MCF 10A (cell line): ENCODE data around the gene TEAD1. TPM values are rescaled to one million over a fixed set of nuclear protein-coding genes. Genes with fewer than 3 reads are reported as not detected.

ENCODE experiments used
- BruUV-seq: library from RNA; stranded (reverse); fragments of 400-500 nt; replicated peaks from 2 replicates; lab custom pipeline; 2021; lab: Mats Ljungman, UMichigan
- CTCF ChIA-PET: fragments of 300-600 bp; sonication (Branson Sonifier 250); formaldehyde crosslinking; extraction: SDS; loops from one replicate; lab custom pipeline; 2021; ENCODE audit warnings: antibody characterized with exemption, inconsistent platforms; lab: Yijun Ruan, JAX
- POLR2A ChIA-PET: fragments of 300-600, 350-650 bp; sonication (Branson Sonifier 250); formaldehyde crosslinking; extraction: SDS; loops from one replicate; lab custom pipeline; 2020; ENCODE audit warnings: antibody characterized with exemption, inconsistent platforms; lab: Yijun Ruan, JAX
- DNase-seq: peaks from one replicate; pipeline ENCODE4 v3.0.0-alpha.2; 2018; ENCODE audit not compliant: unreplicated experiment
- H3K27ac Mint-ChIP-seq: one replicate; pipeline ENCODE4 v1.8.0; 2022; ENCODE audit warnings: mild to moderate bottlenecking, low read depth, mixed read lengths; ENCODE audit not compliant: unreplicated experiment
- H3K27me3 Mint-ChIP-seq: one replicate; pipeline ENCODE4 v1.8.0; 2022; ENCODE audit warnings: mixed read lengths; ENCODE audit not compliant: insufficient read depth, unreplicated experiment
- H3K36me3 Mint-ChIP-seq: one replicate; pipeline ENCODE4 v1.8.0; 2022; ENCODE audit warnings: mild to moderate bottlenecking, moderate library complexity, mixed read lengths; ENCODE audit not compliant: insufficient read depth, unreplicated experiment
- H3K4me1 Mint-ChIP-seq: one replicate; pipeline ENCODE4 v1.8.0; 2022; ENCODE audit warnings: mixed read lengths; ENCODE audit not compliant: insufficient read depth, unreplicated experiment
- H3K4me3 Mint-ChIP-seq: one replicate; pipeline ENCODE4 v1.8.0; 2022; ENCODE audit warnings: mild to moderate bottlenecking, moderate library complexity, mixed read lengths; ENCODE audit not compliant: unreplicated experiment
- H3K9me3 Mint-ChIP-seq: one replicate; pipeline ENCODE4 v1.8.0; 2022; ENCODE audit warnings: mixed read lengths; ENCODE audit not compliant: unreplicated experiment
- CTCF ChIP-seq: fragments of 200-600 bp; IDR thresholded peaks from one replicate; pipeline ENCODE4 v1.8.0; 2022; ENCODE audit warnings: antibody characterized with exemption, mild to moderate bottlenecking; ENCODE audit not compliant: unreplicated experiment
- intact Hi-C: fragments of 100-400 bp; cut with micrococcal nuclease; formaldehyde crosslinking; loops from 2 replicates; pipeline ENCODE4 v1.14.1; 2022
- total RNA-seq: library from RNA; stranded (reverse); gene quantifications from 2 replicates; pipeline ENCODE4 v1.2.3, GENCODE V29; 2022

The TEAD1 gene
- total RNA-seq, 1 experiment from 2014 or later, result 123 TPM

- CTCF ChIA-PET, result interaction anchor here (0.6 kb wide), 1 partner anchor 42 kb away, joined by 3 read pairs; no protein-coding TSS in a partner anchor
These were observed 91.2 kb downstream of the TEAD1 start for GRCh38 chr11:12765428-12765827.

GRCh38 chr11:12767027-12767426, 92.8 kb downstream of the TEAD1 start:
- H3K27me3 Mint-ChIP-seq, result no peaks in the 10 kb centered on the region
- H3K36me3 Mint-ChIP-seq, result peaks cover 14% of the 10 kb centered on the region
- intact Hi-C loops, result no loop called here
- peaks cover 19% of the 10 kb centered on the region for H3K4me1 Mint-ChIP-seq
- POLR2A ChIA-PET, result interaction anchor here (0.7 to 2.3 kb wide), 3 partner anchors 33 to 75 kb away, joined by 3 to 6 read pairs (median 3); no protein-coding TSS in a partner anchor
- no TSS peak for BruUV-seq
- H3K27ac Mint-ChIP-seq, result peak overlapping the region; percentile 8
- CTCF ChIA-PET, result interaction anchor here (0.5 to 1.1 kb wide), 2 partner anchors 14 to 518 kb away, joined by 3 read pairs; no protein-coding TSS in a partner anchor
- TF ChIP-seq CTCF, result no peak
- no peak overlapping the region for H3K4me3 Mint-ChIP-seq
- H3K9me3 Mint-ChIP-seq, result no peaks in the 10 kb centered on the region
- DNase-seq, result no peak

More at GRCh38 chr11:12765428-12765827, 91.2 kb downstream of the TEAD1 start:
- Mint-ChIP-seq H3K4me3 (no peak overlapping the region), H3K4me1 (peaks cover 33% of the 10 kb centered on the region), H3K27me3 (no peaks in the 10 kb centered on the region), H3K27ac (no peak overlapping the region), H3K36me3 (peaks cover 12% of the 10 kb centered on the region), H3K9me3 (no peaks in the 10 kb centered on the region)
- no peak for TF ChIP-seq CTCF
- intact Hi-C loops, result no loop called here
- BruUV-seq, result no TSS peak
- POLR2A ChIA-PET, result no interaction called here
- DNase-seq, result no peak

GRCh38 chr11:12767577-12767976, 93.4 kb downstream of the TEAD1 start:
- BruUV-seq, result no TSS peak
- CTCF ChIA-PET, result interaction anchor here (0.5 to 1.1 kb wide), 2 partner anchors 14 to 517 kb away, joined by 3 read pairs; no protein-coding TSS in a partner anchor

More at GRCh38 chr11:12767577-12767976, 93.4 kb downstream of the TEAD1 start:
- Mint-ChIP-seq H3K27ac (no peak overlapping the region), H3K27me3 (no peaks in the 10 kb centered on the region), H3K4me3 (no peak overlapping the region), H3K9me3 (no peaks in the 10 kb centered on the region), H3K4me1 (peaks cover 17% of the 10 kb centered on the region), H3K36me3 (peaks cover 20% of the 10 kb centered on the region)
- no peak for TF ChIP-seq CTCF
- no peak for DNase-seq
- intact Hi-C loops, result no loop called here
- POLR2A ChIA-PET, result interaction anchor here (0.7 to 3.6 kb wide), 5 partner anchors 13 to 75 kb away, joined by 3 to 41 read pairs (median 3); no protein-coding TSS in a partner anchor
